ENCODE results near the gene VSTM4. TPM values are rescaled to one million over a fixed set of nuclear protein-coding genes. Genes with fewer than 3 reads are reported as not detected.

The VSTM4 gene
- total RNA-seq, 1 experiment from 2014 or later, result 0.07 TPM

GRCh38 chr10:49056356-49056755, 59.0 kb downstream of the VSTM4 start:
- no peaks in the 10 kb centered on the region for H3K4me1 ChIP-seq (ENCODE audit: control insufficient read depth in 1 of 2, insufficient read depth in 2 of 2, low read length in 2 of 2)
- DNase-seq (ENCODE audit: low read depth, low spot score) (no peak), ATAC-seq (peak; percentile 32; the same call in 1 of the 2 replicates)
- H3K4me2 ChIP-seq (ENCODE audit: low read length), result no peak overlapping the region
- TF ChIP-seq ATF3 (IDR thresholded peaks at IDR 0.05) (no peak), TCF7L2 (IDR thresholded peaks at IDR 0.05; ENCODE audit: borderline replicate concordance, extremely low read depth, insufficient read depth, insufficient read length) (no peak), YY1 (IDR thresholded peaks at IDR 0.05; ENCODE audit: extremely low read depth, insufficient replicate concordance, low read depth, low read length) (no peak), FOSL1 (IDR thresholded peaks at IDR 0.05; ENCODE audit: low read depth) (no peak), CEBPB (IDR thresholded peaks at IDR 0.05; ENCODE audit: low read depth) (no peak), SP1 (IDR thresholded peaks at IDR 0.05; ENCODE audit: low read depth) (no peak)
- peaks cover 39% of the 10 kb centered on the region; the same call in 1 of the 2 replicates for H3K27me3 ChIP-seq (ENCODE audit: insufficient read depth, low read length)
- no peaks in the 10 kb centered on the region for H3K79me2 ChIP-seq (ENCODE audit: insufficient read depth, low read length)
- H4K20me1 ChIP-seq (ENCODE audit: insufficient read depth), result no peaks in the 10 kb centered on the region
- H3K9ac ChIP-seq (ENCODE audit: low read length), result no peak overlapping the region
- no peaks in the 10 kb centered on the region for H3K9me3 ChIP-seq (ENCODE audit: control insufficient read depth in 1 of 2, insufficient read depth in 1 of 2, low read depth in 1 of 2, low read length in 2 of 2)
- H3K36me3 ChIP-seq (ENCODE audit: control insufficient read depth in 1 of 2, insufficient read depth in 2 of 2, low read length in 2 of 2), result no peaks in the 10 kb centered on the region
- ChIA-PET RAD21 (ENCODE audit: low non-redundant PET in 1 of 2, low total read pairs in 2 of 2, uncharacterized antibody in 2 of 2, unreplicated experiment in 2 of 2) (no interaction called here), CTCF (no interaction called here), POLR2A (no interaction called here)
- intact Hi-C loops (cut with micrococcal nuclease), result no loop called here
- H3K27ac ChIP-seq (ENCODE audit: low read depth, low read length), result no peak overlapping the region
- H3K9me2 ChIP-seq (ENCODE audit: insufficient read depth), result no peaks in the 10 kb centered on the region
- no peak overlapping the region for H3K4me3 ChIP-seq (replicated peaks in 1 of 2; ENCODE audit: low read depth in 1 of 2, low read length in 2 of 2)
- BruUV-seq (replicated peaks), result no TSS peak
- H2AFZ ChIP-seq (ENCODE audit: low read depth, low read length, poor library complexity, severe bottlenecking), result no peak overlapping the region

GRCh38 chr10:49055221-49055849, 60.0 kb downstream of the VSTM4 start:
- Histone ChIP-seq H4K20me1 (ENCODE audit: insufficient read depth) (no peaks in the 10 kb centered on the region), H2AFZ (ENCODE audit: low read depth, low read length, poor library complexity, severe bottlenecking) (no peak overlapping the region), H3K27ac (ENCODE audit: low read depth, low read length) (no peak overlapping the region), H3K4me3 (replicated peaks in 1 of 2; ENCODE audit: low read depth in 1 of 2, low read length in 2 of 2) (no peak overlapping the region), H3K4me1 (ENCODE audit: control insufficient read depth in 1 of 2, insufficient read depth in 2 of 2, low read length in 2 of 2) (no peaks in the 10 kb centered on the region), H3K9me2 (ENCODE audit: insufficient read depth) (no peaks in the 10 kb centered on the region), H3K36me3 (ENCODE audit: control insufficient read depth in 1 of 2, insufficient read depth in 2 of 2, low read length in 2 of 2) (no peaks in the 10 kb centered on the region), H3K79me2 (ENCODE audit: insufficient read depth, low read length) (no peaks in the 10 kb centered on the region), H3K9ac (ENCODE audit: low read length) (no peak overlapping the region), H3K4me2 (ENCODE audit: low read length) (no peak overlapping the region), H3K27me3 (ENCODE audit: insufficient read depth, low read length) (peaks cover 49% of the 10 kb centered on the region), H3K9me3 (ENCODE audit: control insufficient read depth in 1 of 2, insufficient read depth in 1 of 2, low read depth in 1 of 2, low read length in 2 of 2) (no peaks in the 10 kb centered on the region)
- intact Hi-C loops (cut with micrococcal nuclease), result no loop called here
- no peak for TF ChIP-seq JUND (IDR thresholded peaks at IDR 0.05)
- TF ChIP-seq POLR2A (IDR thresholded peaks at IDR 0.05; ENCODE audit: borderline replicate concordance, extremely low read depth, insufficient read depth, insufficient read length), result no peak
- TF ChIP-seq MAX (IDR thresholded peaks at IDR 0.05), result no peak
- no peak for TF ChIP-seq ZNF274 (IDR thresholded peaks at IDR 0.05; ENCODE audit: low read depth, low read length)
- no peak for TF ChIP-seq TCF7L2 (IDR thresholded peaks at IDR 0.05; ENCODE audit: borderline replicate concordance, extremely low read depth, insufficient read depth, insufficient read length)
- no peak for TF ChIP-seq EZH2phosphoT487 (IDR thresholded peaks at IDR 0.05; ENCODE audit: borderline replicate concordance)
- no peak for TF ChIP-seq RAD21 (IDR thresholded peaks at IDR 0.05; ENCODE audit: low read depth)
- no peak for TF ChIP-seq SIN3A (IDR thresholded peaks at IDR 0.05; ENCODE audit: low read depth)
- TF ChIP-seq CEBPB (IDR thresholded peaks at IDR 0.05; ENCODE audit: low read depth), result no peak
- no peak for TF ChIP-seq POLR2AphosphoS5 (IDR thresholded peaks at IDR 0.05; ENCODE audit: low read depth, low read length)
- TF ChIP-seq ZFX (IDR thresholded peaks at IDR 0.05), result no peak
- TF ChIP-seq ZBTB33 (IDR thresholded peaks at IDR 0.05; ENCODE audit: extremely low read depth, insufficient replicate concordance, low read length), result no peak
- no peak for TF ChIP-seq ATF3 (IDR thresholded peaks at IDR 0.05)
- TF ChIP-seq ELF1 (IDR thresholded peaks at IDR 0.05; ENCODE audit: borderline replicate concordance, low read depth), result no peak
- ChIA-PET RAD21 (ENCODE audit: low non-redundant PET in 1 of 2, low total read pairs in 2 of 2, uncharacterized antibody in 2 of 2, unreplicated experiment in 2 of 2) (no interaction called here), CTCF (no interaction called here), POLR2A (no interaction called here)
- BruUV-seq (replicated peaks), result no TSS peak
- no peak for ATAC-seq
- DNase-seq (ENCODE audit: low read depth, low spot score), result no peak
